GM19043 (cell line): Measurements from ENCODE around the gene CHTF18.

ENCODE experiments used
- ATAC-seq: cut with Tn5 transposase; IDR thresholded peaks from one replicate; pipeline ENCODE4 v1.9.1; 2021; ENCODE audit warnings: low read depth; ENCODE audit not compliant: unreplicated experiment

The CHTF18 gene

GRCh38 chr16:842061-842476, 53.6 kb downstream of the CHTF18 start:
- no peak for ATAC-seq

GRCh38 chr16:842711-843560, 54.5 kb downstream of the CHTF18 start:
- no peak for ATAC-seq

- no peak for ATAC-seq
Observed at GRCh38 chr16:843771-844170, 55.4 kb downstream of the CHTF18 start.

- ATAC-seq = no peak
Observed at GRCh38 chr16:844638-845350, 56.4 kb downstream of the CHTF18 start.

- ATAC-seq = no peak
Observed at GRCh38 chr16:845351-845745, 56.9 kb downstream of the CHTF18 start.

- ATAC-seq = no peak
Observed at GRCh38 chr16:847151-847550, 58.7 kb downstream of the CHTF18 start.
